ENCODE results near the gene HDAC9.

- TF ChIP-seq CTCF (IDR thresholded peaks at IDR 0.05; ENCODE audit: insufficient read depth, low read length, poor library complexity, severe bottlenecking) (no peak), EZH2phosphoT487 (conservative IDR thresholded peaks at IDR 0.05; ENCODE audit: low read length) (no peak)
Measured at GRCh38 chr7:18753972-18754610, 258.5 kb downstream of the HDAC9 start.
